ENCODE measurements around the gene ZNF536.

DNA sequence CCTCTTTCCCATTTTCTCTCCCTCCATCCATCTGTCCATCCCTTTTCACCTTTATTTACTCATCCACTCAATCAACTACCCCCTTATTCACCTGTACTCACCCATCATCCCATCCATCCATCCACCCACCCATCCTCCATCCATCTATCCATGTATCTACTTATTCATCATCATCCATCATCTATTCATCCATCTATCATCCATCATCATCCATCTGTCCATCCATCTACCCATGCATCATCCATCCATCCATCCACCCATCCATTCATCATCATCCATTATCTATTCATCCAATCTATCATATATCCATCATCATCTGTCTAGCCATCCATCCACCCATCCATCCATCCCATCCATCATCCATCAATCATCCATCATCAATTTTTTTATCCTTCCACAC, 48.3 kb upstream of the ZNF536 start:
- TF ChIP-seq, protein P1, sequence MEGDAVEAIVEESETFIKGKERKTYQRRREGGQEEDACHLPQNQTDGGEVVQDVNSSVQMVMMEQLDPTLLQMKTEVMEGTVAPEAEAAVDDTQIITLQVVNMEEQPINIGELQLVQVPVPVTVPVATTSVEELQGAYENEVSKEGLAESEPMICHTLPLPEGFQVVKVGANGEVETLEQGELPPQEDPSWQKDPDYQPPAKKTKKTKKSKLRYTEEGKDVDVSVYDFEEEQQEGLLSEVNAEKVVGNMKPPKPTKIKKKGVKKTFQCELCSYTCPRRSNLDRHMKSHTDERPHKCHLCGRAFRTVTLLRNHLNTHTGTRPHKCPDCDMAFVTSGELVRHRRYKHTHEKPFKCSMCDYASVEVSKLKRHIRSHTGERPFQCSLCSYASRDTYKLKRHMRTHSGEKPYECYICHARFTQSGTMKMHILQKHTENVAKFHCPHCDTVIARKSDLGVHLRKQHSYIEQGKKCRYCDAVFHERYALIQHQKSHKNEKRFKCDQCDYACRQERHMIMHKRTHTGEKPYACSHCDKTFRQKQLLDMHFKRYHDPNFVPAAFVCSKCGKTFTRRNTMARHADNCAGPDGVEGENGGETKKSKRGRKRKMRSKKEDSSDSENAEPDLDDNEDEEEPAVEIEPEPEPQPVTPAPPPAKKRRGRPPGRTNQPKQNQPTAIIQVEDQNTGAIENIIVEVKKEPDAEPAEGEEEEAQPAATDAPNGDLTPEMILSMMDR (IDR thresholded peaks at IDR 0.05): no peak
- no peak for TF ChIP-seq POLR2A (IDR thresholded peaks at IDR 0.05)

Data from Peyer's patch (tissue), 4 donors.